Measurements from ENCODE around the gene DSCAM. TPM values are rescaled to one million over a fixed set of nuclear protein-coding genes. Genes with fewer than 3 reads are reported as not detected.

The DSCAM gene
- total RNA-seq, 1 experiment from 2014 or later, result not detected

- Histone ChIP-seq H3K79me2 (ENCODE audit: insufficient read depth, low read length) (no peaks in the 10 kb centered on the region), H3K36me3 (ENCODE audit: control insufficient read depth in 1 of 2, insufficient read depth in 2 of 2, low read length in 2 of 2) (no peaks in the 10 kb centered on the region), H3K4me3 (replicated peaks in 1 of 2; ENCODE audit: low read depth in 1 of 2, low read length in 2 of 2) (no peak overlapping the region), H2AFZ (ENCODE audit: low read depth, low read length, poor library complexity, severe bottlenecking) (no peak overlapping the region), H3K9me3 (ENCODE audit: control insufficient read depth in 1 of 2, insufficient read depth in 1 of 2, low read depth in 1 of 2, low read length in 2 of 2) (peaks cover 13 to 29% of the 10 kb centered on the region in 2 experiments; a peak in 2 of 4 replicates), H3K4me1 (ENCODE audit: control insufficient read depth in 1 of 2, insufficient read depth in 2 of 2, low read length in 2 of 2) (no peaks in the 10 kb centered on the region), H3K9ac (ENCODE audit: low read length) (no peak overlapping the region), H4K20me1 (ENCODE audit: insufficient read depth) (no peaks in the 10 kb centered on the region), H3K4me2 (ENCODE audit: low read length) (no peak overlapping the region), H3K27ac (ENCODE audit: low read depth, low read length) (no peak overlapping the region), H3K9me2 (ENCODE audit: insufficient read depth) (no peaks in the 10 kb centered on the region), H3K27me3 (ENCODE audit: insufficient read depth, low read length) (no peaks in the 10 kb centered on the region)
- ChIA-PET POLR2A (no interaction called here), RAD21 (ENCODE audit: low non-redundant PET in 1 of 2, low total read pairs in 2 of 2, uncharacterized antibody in 2 of 2, unreplicated experiment in 2 of 2) (no interaction called here), CTCF (no interaction called here)
- TF ChIP-seq SRF (IDR thresholded peaks at IDR 0.05; ENCODE audit: low read depth) (no peak), SIN3A (IDR thresholded peaks at IDR 0.05; ENCODE audit: low read depth) (no peak), YY1 (IDR thresholded peaks at IDR 0.05; ENCODE audit: extremely low read depth, insufficient replicate concordance, low read depth, low read length) (no peak), EGR1 (IDR thresholded peaks at IDR 0.05; ENCODE audit: low read depth) (no peak), SP1 (IDR thresholded peaks at IDR 0.05; ENCODE audit: low read depth) (no peak), EZH2phosphoT487 (IDR thresholded peaks at IDR 0.05; ENCODE audit: borderline replicate concordance) (no peak), ELF1 (IDR thresholded peaks at IDR 0.05; ENCODE audit: borderline replicate concordance, low read depth) (no peak), CBX3 (IDR thresholded peaks at IDR 0.05; ENCODE audit: low read depth) (no peak), RAD21 (IDR thresholded peaks at IDR 0.05; ENCODE audit: low read depth) (no peak), FOSL1 (IDR thresholded peaks at IDR 0.05; ENCODE audit: low read depth) (no peak), POLR2A (IDR thresholded peaks at IDR 0.05; ENCODE audit: borderline replicate concordance, extremely low read depth, insufficient read depth, insufficient read length) (no peak), ZNF274 (IDR thresholded peaks at IDR 0.05; ENCODE audit: low read depth, low read length) (no peak), POLR2AphosphoS5 (IDR thresholded peaks at IDR 0.05; ENCODE audit: low read depth, low read length) (no peak), CEBPB (IDR thresholded peaks at IDR 0.05; ENCODE audit: low read depth) (no peak)
- TF ChIP-seq, protein P1, sequence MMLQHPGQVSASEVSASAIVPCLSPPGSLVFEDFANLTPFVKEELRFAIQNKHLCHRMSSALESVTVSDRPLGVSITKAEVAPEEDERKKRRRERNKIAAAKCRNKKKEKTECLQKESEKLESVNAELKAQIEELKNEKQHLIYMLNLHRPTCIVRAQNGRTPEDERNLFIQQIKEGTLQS (IDR thresholded peaks at IDR 0.05), result no peak
- TF ChIP-seq, protein P2, sequence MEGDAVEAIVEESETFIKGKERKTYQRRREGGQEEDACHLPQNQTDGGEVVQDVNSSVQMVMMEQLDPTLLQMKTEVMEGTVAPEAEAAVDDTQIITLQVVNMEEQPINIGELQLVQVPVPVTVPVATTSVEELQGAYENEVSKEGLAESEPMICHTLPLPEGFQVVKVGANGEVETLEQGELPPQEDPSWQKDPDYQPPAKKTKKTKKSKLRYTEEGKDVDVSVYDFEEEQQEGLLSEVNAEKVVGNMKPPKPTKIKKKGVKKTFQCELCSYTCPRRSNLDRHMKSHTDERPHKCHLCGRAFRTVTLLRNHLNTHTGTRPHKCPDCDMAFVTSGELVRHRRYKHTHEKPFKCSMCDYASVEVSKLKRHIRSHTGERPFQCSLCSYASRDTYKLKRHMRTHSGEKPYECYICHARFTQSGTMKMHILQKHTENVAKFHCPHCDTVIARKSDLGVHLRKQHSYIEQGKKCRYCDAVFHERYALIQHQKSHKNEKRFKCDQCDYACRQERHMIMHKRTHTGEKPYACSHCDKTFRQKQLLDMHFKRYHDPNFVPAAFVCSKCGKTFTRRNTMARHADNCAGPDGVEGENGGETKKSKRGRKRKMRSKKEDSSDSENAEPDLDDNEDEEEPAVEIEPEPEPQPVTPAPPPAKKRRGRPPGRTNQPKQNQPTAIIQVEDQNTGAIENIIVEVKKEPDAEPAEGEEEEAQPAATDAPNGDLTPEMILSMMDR (IDR thresholded peaks at IDR 0.05 in 2 of 3, conservative IDR thresholded peaks at IDR 0.05 in 1 of 3; ENCODE audit: borderline replicate concordance in 1 of 3, insufficient read depth in 1 of 3, low read depth in 2 of 3, low read length in 2 of 3), result no peak
- ATAC-seq (no peak), DNase-seq (ENCODE audit: low read depth, low spot score) (no peak)
- BruUV-seq (replicated peaks), result no TSS peak
- intact Hi-C loops (cut with micrococcal nuclease), result no loop called here
These were observed 40.0 kb upstream of the DSCAM start for GRCh38 chr21:40886931-40887330.

Data from HCT116 (cell line).